WI38 (cell line): ENCODE results near the gene DNAH6.

ENCODE experiments used
- H3K4me3 ChIP-seq: 2 replicates; pipeline ENCODE4 v1.5.1; 2011; ENCODE audit warnings: low read depth, mild to moderate bottlenecking, control low read depth, low read length
- CTCF ChIP-seq: IDR thresholded peaks from 2 replicates; pipeline ENCODE4 v1.5.1; 2012; ENCODE audit warnings: low read depth, mild to moderate bottlenecking, control low read depth, low read length

Gene DNAH6

GRCh38 chr2:84797271-84797670 is 281.0 kb downstream of the DNAH6 start:
- TF ChIP-seq CTCF = no peak
- H3K4me3 ChIP-seq = no peak overlapping the region

GRCh38 chr2:84799772-84800171 is 283.5 kb downstream of the DNAH6 start:
- no peak for TF ChIP-seq CTCF
- no peak overlapping the region for H3K4me3 ChIP-seq

GRCh38 chr2:84800194-84800805 is 284.0 kb downstream of the DNAH6 start:
- no peak for TF ChIP-seq CTCF
- no peak overlapping the region for H3K4me3 ChIP-seq

GRCh38 chr2:84801811-84802210 is 285.5 kb downstream of the DNAH6 start:
- H3K4me3 ChIP-seq = no peak overlapping the region
- TF ChIP-seq CTCF = no peak

- H3K4me3 ChIP-seq = no peak overlapping the region
- TF ChIP-seq CTCF = no peak
Observed at GRCh38 chr2:84805250-84805958, 289.1 kb downstream of the DNAH6 start.

- TF ChIP-seq CTCF = no peak
- H3K4me3 ChIP-seq = peak overlapping the region; percentile 30; the same call in 1 of the 2 replicates
Observed at GRCh38 chr2:84807063-84807485, 290.8 kb downstream of the DNAH6 start.

GRCh38 chr2:84808279-84808678 is 292.0 kb downstream of the DNAH6 start:
- no peak for TF ChIP-seq CTCF
- H3K4me3 ChIP-seq = no peak overlapping the region
